ENCODE results near the gene ARL17B. TPM values are rescaled to one million over a fixed set of nuclear protein-coding genes. Genes with fewer than 3 reads are reported as not detected.
"Not testable (repeated sequence)": the region's sequence is repeated elsewhere in the genome, so short reads cannot be mapped to it uniquely, and the experiment has no call there.

ARL17B gene
- total RNA-seq, 6 experiments from 2014 or later, result 9.9 to 14.3 (median 12.1) TPM

- H3K4me3 Mint-ChIP-seq, result peak overlapping the region; percentile 94
- no peaks in the 10 kb centered on the region for H3K36me3 Mint-ChIP-seq (ENCODE audit: low read depth)
- peaks cover 12% of the 10 kb centered on the region for H3K27me3 Mint-ChIP-seq (ENCODE audit: insufficient read depth)
- peaks cover 42% of the 10 kb centered on the region for H3K4me1 Mint-ChIP-seq (ENCODE audit: low read depth)
- peak; percentile 77 for DNase-seq
- H3K27ac Mint-ChIP-seq, result peak overlapping the region; percentile 96
- 0 out of 2 replicates have a peak, but pooled peaks have one; percentile 13 for TF ChIP-seq CTCF (IDR thresholded peaks at IDR 0.05)
- H3K9me3 Mint-ChIP-seq, result no peaks in the 10 kb centered on the region
Measured at GRCh38 chr17:46266656-46267544, 94.7 kb downstream of the ARL17B start.

GRCh38 chr17:46266063-46266655, 95.4 kb downstream of the ARL17B start:
- H3K9me3 Mint-ChIP-seq; H3K36me3 Mint-ChIP-seq (ENCODE audit: low read depth); H3K27me3 Mint-ChIP-seq (ENCODE audit: insufficient read depth): not testable (repeated sequence)
- H3K4me1 Mint-ChIP-seq (ENCODE audit: low read depth), result peaks cover 42% of the 10 kb centered on the region
- H3K27ac Mint-ChIP-seq, result peak overlapping the region; percentile 96
- peak overlapping the region; percentile 86 for H3K4me3 Mint-ChIP-seq
- peak; percentile 25 for DNase-seq

GRCh38 chr17:46264456-46265198, 96.9 kb downstream of the ARL17B start:
- Mint-ChIP-seq H3K4me1 (ENCODE audit: low read depth) (peaks cover 47% of the 10 kb centered on the region), H3K9me3 (no peaks in the 10 kb centered on the region), H3K27ac (peak overlapping the region; percentile 96), H3K4me3 (peak overlapping the region; percentile 60), H3K27me3 (ENCODE audit: insufficient read depth) (peaks cover 4% of the 10 kb centered on the region), H3K36me3 (ENCODE audit: low read depth) (no peaks in the 10 kb centered on the region)
- TF ChIP-seq CTCF (IDR thresholded peaks at IDR 0.05), result no peak
- peak; percentile 77 for DNase-seq

GRCh38 chr17:46262271-46262670, 99.3 kb downstream of the ARL17B start:
- no peak for TF ChIP-seq CTCF (IDR thresholded peaks at IDR 0.05)
- Mint-ChIP-seq H3K27ac (no peak overlapping the region), H3K27me3 (ENCODE audit: insufficient read depth) (peaks cover 2% of the 10 kb centered on the region; the same call in 1 of the 2 replicates), H3K9me3 (no peaks in the 10 kb centered on the region), H3K4me1 (ENCODE audit: low read depth) (peaks cover 44% of the 10 kb centered on the region), H3K4me3 (no peak overlapping the region), H3K36me3 (ENCODE audit: low read depth) (no peaks in the 10 kb centered on the region)
- DNase-seq, result no peak

GRCh38 chr17:46259845-46260661, 101.5 kb downstream of the ARL17B start:
- H3K9me3 Mint-ChIP-seq; H3K27me3 Mint-ChIP-seq (ENCODE audit: insufficient read depth); DNase-seq; H3K27ac Mint-ChIP-seq; H3K36me3 Mint-ChIP-seq (ENCODE audit: low read depth): not testable (repeated sequence)
- H3K4me3 Mint-ChIP-seq, result peak overlapping the region; percentile 82
- TF ChIP-seq CTCF (IDR thresholded peaks at IDR 0.05), result peak; percentile 37
- H3K4me1 Mint-ChIP-seq (ENCODE audit: low read depth), result peaks cover 27% of the 10 kb centered on the region

- H3K9me3 Mint-ChIP-seq; DNase-seq; H3K4me1 Mint-ChIP-seq (ENCODE audit: low read depth); H3K27me3 Mint-ChIP-seq (ENCODE audit: insufficient read depth); H3K27ac Mint-ChIP-seq; H3K4me3 Mint-ChIP-seq; H3K36me3 Mint-ChIP-seq (ENCODE audit: low read depth): not testable (repeated sequence)
Measured at GRCh38 chr17:46256369-46256768, 105.2 kb downstream of the ARL17B start.

- H3K4me3 Mint-ChIP-seq; H3K36me3 Mint-ChIP-seq (ENCODE audit: low read depth); DNase-seq; H3K4me1 Mint-ChIP-seq (ENCODE audit: low read depth); H3K27ac Mint-ChIP-seq; H3K9me3 Mint-ChIP-seq: not testable (repeated sequence)
- peaks cover 11% of the 10 kb centered on the region; the same call in 1 of the 2 replicates for H3K27me3 Mint-ChIP-seq (ENCODE audit: insufficient read depth)
Measured at GRCh38 chr17:46254215-46254614, 107.4 kb downstream of the ARL17B start.
